Keratinocyte (primary cell): ENCODE results near the gene TMEM80. TPM values are rescaled to one million over a fixed set of nuclear protein-coding genes. Genes with fewer than 3 reads are reported as not detected.

Experiments used
- DNase-seq: peaks from one replicate; pipeline ENCODE4 v3.0.0-alpha.2; 2011; ENCODE audit warnings: low read depth, missing footprints, low spot score
- FAIRE-seq: peaks from 2 replicates; lab custom pipeline; 2011; peaks lifted over from hg19 to GRCh38; lab: Jason Lieb, UNC
- H2AFZ ChIP-seq: 2 replicates; pipeline ENCODE4 v1.6.0; 2012; ENCODE audit warnings: low read length, control low read depth, inconsistent platforms; ENCODE audit not compliant: control insufficient read depth
- H3K27ac ChIP-seq: 2 replicates; pipeline ENCODE4 v1.5.1; 2011; ENCODE audit warnings: low read length; ENCODE audit not compliant: control insufficient read depth, insufficient read depth
- H3K27me3 ChIP-seq: 3 replicates; pipeline ENCODE4 v1.6.0; 2011; ENCODE audit warnings: low read length; ENCODE audit not compliant: control insufficient read depth, insufficient read depth; ENCODE audit errors: extremely low read depth
- H3K36me3 ChIP-seq, 2 experiments: 2 replicates in 1 of 2; 3 replicates in 1 of 2; pipeline ENCODE4 v1.5.1; 2011; ENCODE audit warnings: low read length in 2 of 2, mild to moderate bottlenecking in 1 of 2; ENCODE audit not compliant: control insufficient read depth in 2 of 2, insufficient read depth in 2 of 2; ENCODE audit errors: extremely low read depth in 1 of 2
- H3K4me1 ChIP-seq: 3 replicates; pipeline ENCODE4 v1.5.1; 2011; ENCODE audit warnings: low read length; ENCODE audit not compliant: control insufficient read depth, insufficient read depth; ENCODE audit errors: extremely low read depth
- H3K4me2 ChIP-seq: 3 replicates; pipeline ENCODE4 v1.6.0; 2011; ENCODE audit warnings: low read depth, low read length; ENCODE audit not compliant: control insufficient read depth, insufficient read depth; ENCODE audit errors: extremely low read depth
- H3K4me3 ChIP-seq, 3 experiments: fragments of 200-600 bp in 1 of 3; sonication (generic) in 1 of 3; 2 replicates in 2 of 3; 3 replicates in 1 of 3; pipeline ENCODE4 v1.5.1; 2011 to 2016; ENCODE audit warnings: low read length in 3 of 3, mild to moderate bottlenecking in 3 of 3, control low read depth in 2 of 3, inconsistent platforms in 1 of 3, low read depth in 1 of 3, mixed read lengths in 1 of 3, mixed run types in 1 of 3, moderate library complexity in 1 of 3; ENCODE audit not compliant: control insufficient read depth in 2 of 3, insufficient read depth in 2 of 3; ENCODE audit errors: extremely low read depth in 1 of 3
- H3K79me2 ChIP-seq: 2 replicates; pipeline ENCODE4 v1.6.0; 2012; ENCODE audit warnings: low read length; ENCODE audit not compliant: control insufficient read depth, insufficient read depth
- H3K9ac ChIP-seq: 3 replicates; pipeline ENCODE4 v1.6.0; 2011; ENCODE audit warnings: low read length; ENCODE audit not compliant: control insufficient read depth, insufficient read depth; ENCODE audit errors: extremely low read depth
- H3K9me1 ChIP-seq: 3 replicates; pipeline ENCODE4 v1.6.0; 2011; ENCODE audit warnings: low read length; ENCODE audit not compliant: control insufficient read depth, insufficient read depth; ENCODE audit errors: extremely low read depth
- H3K9me3 ChIP-seq: 2 replicates; pipeline ENCODE4 v1.5.1; 2012; ENCODE audit warnings: low read depth, low read length; ENCODE audit not compliant: control insufficient read depth
- H4K20me1 ChIP-seq: 3 replicates; pipeline ENCODE4 v1.6.0; 2011; ENCODE audit warnings: low read length; ENCODE audit not compliant: control insufficient read depth, insufficient read depth; ENCODE audit errors: extremely low read depth
- CTCF ChIP-seq, 3 experiments: IDR thresholded peaks in 1 of 3; conservative IDR thresholded peaks in 1 of 3; optimal IDR thresholded peaks in 1 of 3; 2 replicates in 2 of 3; 3 replicates in 1 of 3; pipeline versions ENCODE3 to v1.5.1; 2011; ENCODE audit warnings: low read length in 3 of 3, mild to moderate bottlenecking in 3 of 3, moderate library complexity in 2 of 3, control low read depth in 1 of 3, inconsistent platforms in 1 of 3; ENCODE audit not compliant: insufficient read depth in 2 of 3; ENCODE audit errors: extremely low read depth in 1 of 3
- EZH2 ChIP-seq: IDR thresholded peaks from one replicate; pipeline ENCODE4 v1.6.1; 2012; ENCODE audit warnings: inconsistent platforms, mild to moderate bottlenecking, low read length, moderate library complexity
- dilution Hi-C: fragments of 300-500 bp; cut with MboI; formaldehyde crosslinking; loops from one replicate; pipeline ENCODE4 v1.7.0; 2020; ENCODE audit warnings: low sequenced_read_pairs; ENCODE audit not compliant: extremely low pct_ligation_motif_present
- polyA plus RNA-seq, 5 experiments: library from polyadenylated mRNA; depleted of rRNA in 3 of 5; stranded (reverse) in 3 of 5; stranded (forward) in 1 of 5; unstranded in 1 of 5; fragments of >200 nt; gene quantifications; 1 replicate in 1 of 5; 2 replicates in 3 of 5; 3 replicates in 1 of 5; pipeline versions ENCODE4 v1.2.1 to v1.2.3, GENCODE V29; 2011 to 2012; ENCODE audit warnings: missing spikeins in 2 of 5, low read depth in 1 of 5, low replicate concordance in 1 of 5

TMEM80 gene
- polyA plus RNA-seq, 1 donor (not counting 4 experiments of a cell fraction or from before 2014, with no cell fraction given) = 29.8 TPM

- Histone ChIP-seq H3K36me3 (peaks cover 9 to 14% of the 10 kb centered on the region in 2 experiments), H3K79me2 (peaks cover 2% of the 10 kb centered on the region), H3K9me3 (no peaks in the 10 kb centered on the region), H3K27ac (no peak overlapping the region), H4K20me1 (peaks cover 2% of the 10 kb centered on the region), H3K4me3 (no peak overlapping the region), H3K9ac (no peak overlapping the region), H3K4me2 (no peak overlapping the region), H3K4me1 (peaks cover 7% of the 10 kb centered on the region), H3K9me1 (no peaks in the 10 kb centered on the region), H2AFZ (no peak overlapping the region), H3K27me3 (no peaks in the 10 kb centered on the region)
- no peak for FAIRE-seq
- no peak for TF ChIP-seq CTCF (optimal IDR thresholded peaks at IDR 0.05 in 1 of 3, IDR thresholded peaks at IDR 0.05 in 1 of 3, conservative IDR thresholded peaks at IDR 0.05 in 1 of 3; ENCODE audit: extremely low read depth in 1 of 3, insufficient read depth in 2 of 3, low read length in 3 of 3)
- dilution Hi-C loops = no loop called here
- DNase-seq = no peak
Observed at GRCh38 chr11:660681-661444, 34.8 kb upstream of the TMEM80 start.

GRCh38 chr11:662689-663274 is 32.8 kb upstream of the TMEM80 start:
- Histone ChIP-seq H2AFZ (no peak overlapping the region), H3K9me1 (no peaks in the 10 kb centered on the region), H3K36me3 (peaks cover 6 to 13% of the 10 kb centered on the region in 2 experiments), H3K27ac (no peak overlapping the region), H3K4me1 (peaks cover 7% of the 10 kb centered on the region), H3K79me2 (peaks cover 2% of the 10 kb centered on the region), H4K20me1 (peaks cover 3% of the 10 kb centered on the region), H3K4me3 (no peak overlapping the region), H3K4me2 (no peak overlapping the region), H3K9ac (no peak overlapping the region), H3K9me3 (no peaks in the 10 kb centered on the region), H3K27me3 (no peaks in the 10 kb centered on the region)
- TF ChIP-seq EZH2 (no peak), CTCF (optimal IDR thresholded peaks at IDR 0.05 in 1 of 3, IDR thresholded peaks at IDR 0.05 in 1 of 3, conservative IDR thresholded peaks at IDR 0.05 in 1 of 3; ENCODE audit: extremely low read depth in 1 of 3, insufficient read depth in 2 of 3, low read length in 3 of 3) (peak; percentile 70 to 98 (median 76))
- DNase-seq = no peak
- dilution Hi-C loops = no loop called here
- peak; percentile 48 for FAIRE-seq
